Inflammatory macrophage (primary cell): ENCODE data around the gene ELFN2.
"Not testable (repeated sequence)": the region's sequence is repeated elsewhere in the genome, so short reads cannot be mapped to it uniquely, and the experiment has no call there.

Source experiments
- DNase-seq, 2 donors: peaks; one replicate each; pipeline ENCODE4 v3.0.0-alpha.2; 2020 to 2022
- total RNA-seq, 18 experiments: gene quantifications; one replicate each; lab custom pipeline; 2026; ENCODE audit warnings: mixed read lengths in 6 of 18, inconsistent platforms in 2 of 18; lab: John Stamatoyannopoulos, UW

The ELFN2 gene, protein sequence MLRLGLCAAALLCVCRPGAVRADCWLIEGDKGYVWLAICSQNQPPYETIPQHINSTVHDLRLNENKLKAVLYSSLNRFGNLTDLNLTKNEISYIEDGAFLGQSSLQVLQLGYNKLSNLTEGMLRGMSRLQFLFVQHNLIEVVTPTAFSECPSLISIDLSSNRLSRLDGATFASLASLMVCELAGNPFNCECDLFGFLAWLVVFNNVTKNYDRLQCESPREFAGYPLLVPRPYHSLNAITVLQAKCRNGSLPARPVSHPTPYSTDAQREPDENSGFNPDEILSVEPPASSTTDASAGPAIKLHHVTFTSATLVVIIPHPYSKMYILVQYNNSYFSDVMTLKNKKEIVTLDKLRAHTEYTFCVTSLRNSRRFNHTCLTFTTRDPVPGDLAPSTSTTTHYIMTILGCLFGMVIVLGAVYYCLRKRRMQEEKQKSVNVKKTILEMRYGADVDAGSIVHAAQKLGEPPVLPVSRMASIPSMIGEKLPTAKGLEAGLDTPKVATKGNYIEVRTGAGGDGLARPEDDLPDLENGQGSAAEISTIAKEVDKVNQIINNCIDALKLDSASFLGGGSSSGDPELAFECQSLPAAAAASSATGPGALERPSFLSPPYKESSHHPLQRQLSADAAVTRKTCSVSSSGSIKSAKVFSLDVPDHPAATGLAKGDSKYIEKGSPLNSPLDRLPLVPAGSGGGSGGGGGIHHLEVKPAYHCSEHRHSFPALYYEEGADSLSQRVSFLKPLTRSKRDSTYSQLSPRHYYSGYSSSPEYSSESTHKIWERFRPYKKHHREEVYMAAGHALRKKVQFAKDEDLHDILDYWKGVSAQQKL
- total RNA-seq = 0 to 0.57 (median 0.02) reads per million in 18 experiments

DNA sequence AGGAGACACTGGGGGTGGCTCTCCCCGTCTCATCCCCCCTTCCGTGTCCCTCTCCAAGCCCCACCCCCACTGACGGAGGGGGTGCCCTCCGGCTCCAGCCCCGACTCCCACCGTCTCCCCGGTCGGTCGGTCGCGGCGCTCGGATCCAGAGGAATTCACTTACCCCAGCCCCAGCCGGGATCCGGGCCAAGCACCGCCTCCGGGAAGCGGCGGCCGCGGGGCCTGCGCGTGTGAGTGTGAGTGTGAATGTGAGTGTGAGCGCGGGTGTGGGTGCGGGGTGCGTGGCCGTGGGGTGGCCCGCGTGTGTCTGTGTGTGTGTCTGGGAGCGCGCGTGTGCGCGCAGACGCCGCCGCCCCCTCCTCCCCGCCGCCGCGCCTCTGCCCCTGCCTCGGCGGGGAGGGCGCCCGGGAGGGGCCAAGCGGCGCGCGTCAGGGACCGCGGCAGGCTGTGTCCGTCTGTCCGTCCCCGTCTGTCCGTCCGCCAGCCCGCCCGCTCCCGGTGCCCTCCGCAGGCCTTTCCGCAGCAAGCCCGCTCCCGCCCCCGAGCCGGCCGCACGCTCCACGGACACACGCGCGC is at the start of gene ELFN2:
Gene ELFN2 (minus strand): TSS at position 345 of the 576 bp plus-strand sequence. CDS start 51,945 bp downstream, outside the sequence.
- no peak for DNase-seq

DNA sequence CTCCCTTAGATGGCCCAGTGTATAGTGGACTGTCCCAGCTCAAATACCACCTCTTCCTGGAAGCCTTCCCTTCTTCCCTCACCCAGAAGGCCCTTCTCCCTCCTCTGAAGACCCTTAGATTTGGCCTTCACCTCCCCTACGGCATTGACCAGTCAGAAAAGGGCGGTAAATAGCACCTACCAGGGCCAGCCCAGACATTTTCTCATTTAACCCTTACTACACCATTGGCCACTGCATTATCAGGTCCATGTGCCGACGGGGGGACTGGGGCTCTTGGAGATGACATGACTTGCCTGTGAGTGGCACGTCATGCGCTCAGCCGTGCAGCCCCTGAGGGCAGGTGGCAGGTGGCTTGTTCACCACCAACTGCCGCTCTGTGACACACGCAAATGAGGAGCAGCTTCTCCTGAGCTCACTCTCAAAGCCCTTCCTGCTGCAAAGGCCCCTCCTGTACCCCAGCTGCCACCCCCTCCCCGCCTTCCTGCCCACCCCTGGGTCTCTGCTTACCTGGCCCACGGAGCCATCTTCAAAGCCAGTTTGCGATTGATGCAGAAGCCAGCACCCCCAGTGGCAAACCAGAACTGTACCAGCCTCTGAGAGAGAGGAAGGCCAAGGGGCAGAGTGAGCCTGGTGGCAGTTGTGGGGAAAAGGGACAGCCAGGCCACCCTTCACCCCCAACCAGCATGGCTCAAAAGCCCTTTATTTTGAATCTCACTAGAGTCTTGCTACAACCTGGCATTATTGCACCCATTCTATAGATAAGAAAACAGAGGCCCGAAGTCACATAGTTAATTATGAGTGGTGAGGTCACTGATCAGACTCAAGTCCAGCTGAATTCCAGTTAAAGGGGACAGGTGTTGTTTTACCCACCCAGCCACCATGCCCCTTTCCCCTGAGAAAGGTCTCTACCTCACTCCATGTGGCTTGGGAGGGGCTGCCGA is 49.4 kb upstream of the ELFN2 start:
- DNase-seq = no peak

DNA sequence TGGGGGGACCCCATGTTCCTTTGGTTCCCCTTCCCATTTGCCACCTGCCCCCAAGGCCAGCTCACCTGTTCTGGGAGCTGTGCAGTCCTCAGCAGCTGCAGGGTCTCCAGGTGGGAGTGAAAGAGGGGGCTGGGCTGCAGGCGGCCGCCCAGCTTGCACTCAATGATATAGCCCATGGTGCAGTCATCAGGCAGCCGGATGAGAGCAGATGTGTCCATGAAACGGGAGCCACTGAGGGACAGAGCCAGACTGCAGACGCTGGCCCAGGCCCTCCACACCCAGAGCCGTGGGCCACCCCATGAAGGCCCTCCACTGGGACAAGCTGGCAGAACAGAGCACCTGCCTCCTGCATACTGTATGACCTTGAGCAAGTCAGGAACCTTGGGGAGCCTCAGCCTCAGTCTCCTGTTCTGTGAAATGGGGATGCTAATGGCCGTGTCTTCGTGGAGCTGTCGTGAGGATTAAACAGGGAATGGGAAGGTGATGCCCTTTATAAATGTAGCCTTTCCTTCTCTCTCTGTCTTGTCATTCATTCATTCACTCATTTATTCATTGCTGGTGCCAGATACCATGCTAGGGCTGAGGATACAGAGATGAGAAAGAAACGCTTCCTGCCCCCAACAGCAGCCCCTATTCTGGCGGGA is 47.3 kb upstream of the ELFN2 start:
- DNase-seq = no peak

DNA sequence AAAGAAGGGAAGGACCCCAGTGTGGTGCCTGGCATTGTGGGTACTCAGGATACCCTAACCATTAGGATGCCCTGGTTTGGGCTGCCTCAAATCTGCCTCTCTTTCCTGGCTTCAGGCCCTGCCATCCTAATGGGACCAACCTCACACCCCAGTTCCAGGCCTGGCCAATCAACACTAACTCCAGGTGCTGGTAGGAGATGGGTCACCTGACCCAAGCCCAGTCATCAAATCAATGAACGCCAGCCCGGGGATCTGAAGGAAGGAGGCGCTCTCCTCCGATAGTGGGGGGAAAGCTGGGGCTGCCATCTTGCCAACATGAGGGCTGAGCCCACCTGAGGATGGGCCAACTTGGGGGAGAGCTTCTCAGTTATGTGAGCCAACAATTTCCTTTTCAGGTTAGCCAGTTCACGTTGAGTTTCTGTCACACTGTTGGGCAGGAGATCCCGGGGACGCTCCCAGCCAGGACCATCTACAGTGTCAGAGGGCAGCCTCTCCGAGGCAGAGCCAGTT is 46.2 kb upstream of the ELFN2 start:
- no peak for DNase-seq

DNA sequence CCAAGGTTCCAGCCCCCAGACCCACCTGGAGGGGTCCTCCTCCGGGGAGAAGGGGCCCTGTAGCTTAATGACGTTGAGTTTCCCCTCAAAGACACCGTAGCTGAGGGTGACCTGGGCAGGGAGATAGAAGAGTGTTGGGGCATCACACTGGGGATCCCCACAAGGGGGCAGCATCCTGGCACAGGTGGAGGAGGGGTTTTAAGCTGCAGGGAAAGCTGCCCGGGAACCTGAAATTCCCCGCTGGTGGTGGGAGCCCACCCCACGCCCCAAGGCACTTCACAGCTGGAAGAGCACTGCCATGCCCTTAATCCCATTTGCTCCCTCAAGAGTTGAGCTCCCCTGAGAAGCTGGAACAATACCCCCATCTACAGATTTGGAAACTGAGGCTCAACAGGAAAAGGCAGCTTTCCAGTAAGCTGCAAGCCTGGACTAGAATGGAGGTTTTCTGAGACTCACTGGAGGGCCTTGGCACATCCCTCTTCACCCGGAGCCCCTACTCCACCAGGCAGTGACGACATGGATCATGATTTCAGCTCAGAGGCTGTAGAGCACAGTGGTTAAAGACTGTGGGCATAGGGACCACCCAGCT is 45.2 kb upstream of the ELFN2 start:
- peak; percentile 15 to 27 for DNase-seq

DNA sequence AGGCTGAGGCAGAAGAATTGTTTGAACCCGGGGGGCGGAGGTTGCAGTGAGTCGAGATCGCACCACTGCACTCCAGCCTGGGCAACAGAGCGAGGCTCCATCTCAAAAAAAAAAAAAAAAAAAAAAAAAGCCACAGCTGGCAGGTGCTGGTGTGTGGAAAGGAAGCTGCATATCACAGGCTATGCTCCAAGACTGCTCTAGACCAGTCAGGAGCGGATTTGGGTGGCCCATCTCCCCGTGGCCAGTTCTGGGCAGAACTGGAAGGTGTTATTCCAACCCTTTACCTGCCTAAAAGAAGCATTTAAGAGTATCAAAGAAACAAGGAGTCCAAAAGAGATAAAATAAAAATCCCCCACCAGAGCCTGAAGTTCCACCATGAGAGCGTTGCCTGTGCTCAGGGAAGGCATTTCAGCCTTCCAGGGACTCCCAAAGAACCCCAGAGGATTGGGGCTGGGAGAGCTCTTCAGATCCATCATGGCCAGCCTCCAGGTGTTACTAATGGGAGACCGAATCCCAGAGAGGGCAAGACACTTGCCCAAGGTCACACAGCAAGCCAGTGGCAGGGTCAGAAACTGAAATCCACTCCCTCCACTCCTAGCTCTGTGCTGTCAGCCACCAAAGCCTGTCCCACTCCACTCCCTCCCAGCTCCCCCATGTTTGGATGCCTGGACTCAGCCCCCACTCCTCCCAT is 44.6 kb upstream of the ELFN2 start:
- DNase-seq = no peak

DNA sequence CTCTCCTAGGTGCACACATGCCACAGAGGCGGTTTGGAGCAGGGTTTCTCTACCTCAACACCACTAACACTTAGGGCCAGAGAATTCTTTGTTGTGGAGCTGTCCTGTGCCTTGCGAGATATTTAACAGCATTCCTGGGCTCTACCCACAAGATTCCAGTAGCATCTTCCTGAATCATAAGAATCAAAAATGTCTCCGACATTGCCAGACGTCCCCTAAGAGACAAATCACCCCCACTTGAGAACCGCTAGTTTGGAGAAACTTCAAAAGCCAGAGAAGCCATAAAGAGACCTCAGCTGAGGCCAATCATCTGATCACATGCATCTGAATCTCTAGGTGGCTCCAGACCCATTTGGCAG is 42.8 kb upstream of the ELFN2 start:
- no peak for DNase-seq

DNA sequence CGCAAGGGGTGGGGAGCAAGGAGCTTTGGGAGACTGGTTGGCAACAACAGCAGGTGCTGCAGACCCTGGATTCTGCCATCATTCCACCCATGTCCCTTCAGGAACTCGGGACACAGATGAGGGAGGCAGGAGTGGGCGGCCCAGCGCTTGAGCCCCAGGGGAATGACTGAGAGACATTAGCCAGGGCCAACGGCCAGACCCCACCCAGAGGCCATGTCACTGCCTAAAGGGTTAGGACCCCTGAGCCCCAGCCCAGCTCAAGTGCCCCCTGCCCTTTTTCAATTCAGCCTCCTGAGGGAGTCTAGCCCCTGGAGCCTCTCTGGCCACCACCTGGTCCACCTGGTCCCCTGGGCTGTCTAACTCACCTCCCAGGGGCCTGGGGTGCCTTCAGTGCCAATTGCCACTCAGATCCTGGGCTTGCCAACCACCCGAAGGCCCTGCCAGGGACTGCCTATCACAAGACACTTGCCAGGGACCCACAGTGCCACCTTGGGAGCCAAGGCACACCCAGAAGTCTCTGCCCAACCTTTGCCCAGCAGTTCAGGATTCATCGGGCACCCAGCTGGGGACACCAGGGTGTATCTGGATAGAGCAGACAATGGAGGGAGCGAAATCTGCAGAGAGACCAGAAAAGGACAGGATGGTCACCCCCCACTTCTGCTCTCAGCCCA is 42.3 kb upstream of the ELFN2 start:
- no peak for DNase-seq

DNA sequence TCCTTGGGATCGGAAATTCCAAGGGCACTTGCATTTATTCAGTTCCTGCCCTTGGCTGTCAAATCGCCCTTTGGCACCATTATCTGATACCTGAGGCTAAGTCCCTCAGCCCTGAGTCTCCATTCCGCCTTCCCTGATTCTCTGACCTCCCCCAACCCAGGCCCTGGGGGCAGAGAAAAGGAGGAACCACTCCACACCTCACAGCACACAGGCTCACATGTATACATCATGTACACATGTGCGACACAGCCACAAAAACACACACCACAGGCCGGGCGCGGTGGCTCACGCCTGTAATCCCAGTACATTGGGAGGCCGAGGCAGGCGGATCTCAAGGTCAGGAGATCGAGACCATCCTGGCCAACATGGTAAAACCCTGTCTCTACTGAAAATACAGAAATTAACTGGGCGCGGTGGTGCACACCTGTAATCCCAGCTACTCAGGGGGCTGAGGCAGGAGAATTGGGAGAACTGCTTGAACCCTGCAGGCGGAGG is 41.0 kb upstream of the ELFN2 start:
- not testable (repeated sequence) for DNase-seq

DNA sequence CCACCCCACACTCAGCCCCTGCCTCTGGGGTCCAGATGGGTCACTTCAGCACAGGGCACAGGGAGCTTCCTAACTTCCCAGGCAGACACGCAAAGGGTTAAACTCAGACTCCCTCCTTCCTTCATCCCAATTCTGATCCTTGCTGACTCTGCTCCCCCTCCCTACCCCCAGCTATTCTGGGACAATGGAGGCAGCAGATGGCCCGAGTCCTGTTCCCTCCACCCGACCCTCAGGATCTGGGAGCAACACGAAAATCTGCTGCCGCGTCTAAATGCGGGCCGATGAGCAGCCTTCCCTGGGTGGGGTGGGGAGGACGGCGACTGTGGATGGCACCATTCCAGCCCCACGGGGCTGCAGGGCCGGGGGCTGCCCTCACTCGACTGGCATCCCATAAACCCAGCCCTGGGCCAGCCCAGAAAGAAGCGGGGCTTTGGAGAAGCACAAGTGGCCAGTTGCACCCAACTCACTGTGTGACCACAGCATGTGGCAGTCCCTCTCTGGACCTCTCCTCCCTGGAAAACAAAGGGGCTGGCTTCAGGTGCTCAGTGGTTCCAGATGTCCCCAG is 40.2 kb upstream of the ELFN2 start:
- DNase-seq = no peak

DNA sequence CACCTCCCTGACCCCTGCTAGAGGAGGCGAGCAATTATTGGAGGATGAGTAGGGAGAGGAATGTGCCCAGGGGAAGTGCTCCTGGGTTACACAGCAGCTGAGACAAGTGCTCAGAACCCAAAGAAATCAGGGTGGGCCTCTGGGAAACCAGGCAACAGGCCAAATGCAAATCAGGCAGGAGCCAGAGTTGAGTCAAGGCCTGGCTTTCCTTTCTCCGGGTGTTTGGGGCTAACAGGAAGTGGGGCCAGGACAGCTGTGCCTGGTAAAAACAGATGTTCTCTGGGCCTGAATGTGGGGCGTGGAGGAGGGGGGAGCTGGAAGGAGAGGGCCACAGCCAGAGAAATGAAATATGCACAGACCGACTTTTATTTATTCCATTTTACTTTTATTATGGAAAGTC is 36.9 kb upstream of the ELFN2 start:
- DNase-seq = no peak

DNA sequence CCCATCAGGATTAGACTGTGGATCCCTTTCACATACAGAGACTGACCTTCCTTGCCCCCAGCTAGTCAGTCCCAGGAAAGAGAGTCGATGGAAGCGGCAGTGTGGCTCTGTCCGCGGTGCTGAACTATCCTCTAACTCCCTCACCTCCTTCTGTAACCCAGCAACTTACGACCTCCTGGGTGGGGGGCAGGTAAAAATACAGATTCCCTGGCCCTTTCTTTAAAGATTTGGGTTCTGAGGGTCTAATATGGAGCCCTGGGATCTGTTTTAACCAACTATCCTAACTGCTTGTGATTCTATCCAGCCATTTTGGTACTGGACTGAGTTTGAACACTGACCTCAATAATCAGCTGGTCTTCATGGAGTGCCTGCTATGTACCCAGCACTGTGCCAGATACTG is 35.7 kb upstream of the ELFN2 start:
- DNase-seq = peak in 1 of 2 donors; percentile 18

DNA sequence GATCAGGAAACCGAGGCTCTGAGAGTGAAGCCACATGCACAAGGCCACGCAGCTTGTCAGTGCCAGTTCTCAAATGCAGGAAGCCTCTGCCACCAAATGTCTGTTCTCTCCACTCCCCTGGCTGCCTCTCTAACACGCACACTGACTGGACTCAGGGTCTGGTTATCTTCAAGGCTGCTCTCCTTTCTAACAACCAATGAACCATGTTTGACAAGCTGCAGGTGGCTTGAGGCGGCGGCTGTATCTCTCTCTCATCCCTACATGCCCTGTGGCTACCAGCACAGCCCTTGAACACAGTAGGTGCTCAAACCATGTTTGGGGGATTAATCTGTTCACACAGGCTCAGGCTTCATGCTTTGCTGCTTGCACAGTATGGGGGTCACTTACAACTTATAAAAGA is 35.2 kb upstream of the ELFN2 start:
- no peak for DNase-seq

DNA sequence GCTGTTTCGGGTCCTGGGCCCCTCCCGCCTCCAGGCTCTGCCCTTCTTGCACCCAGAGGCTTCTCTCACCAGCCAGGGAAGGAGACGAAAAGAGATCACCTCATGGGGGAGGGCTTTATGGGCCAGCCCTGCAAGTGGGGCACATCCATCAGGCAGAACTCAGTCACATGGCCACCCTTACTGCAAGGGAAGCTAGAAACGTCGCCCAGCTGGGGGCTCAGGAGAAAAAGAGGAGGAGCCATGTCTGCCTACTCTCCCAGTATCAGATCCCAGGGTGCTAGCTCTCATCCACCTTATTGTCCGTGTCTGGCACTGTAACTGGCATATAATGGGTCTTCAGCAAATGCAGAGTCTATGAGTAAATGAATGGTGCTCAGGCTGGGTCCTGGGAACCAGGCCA is 34.7 kb upstream of the ELFN2 start:
- no peak for DNase-seq

DNA sequence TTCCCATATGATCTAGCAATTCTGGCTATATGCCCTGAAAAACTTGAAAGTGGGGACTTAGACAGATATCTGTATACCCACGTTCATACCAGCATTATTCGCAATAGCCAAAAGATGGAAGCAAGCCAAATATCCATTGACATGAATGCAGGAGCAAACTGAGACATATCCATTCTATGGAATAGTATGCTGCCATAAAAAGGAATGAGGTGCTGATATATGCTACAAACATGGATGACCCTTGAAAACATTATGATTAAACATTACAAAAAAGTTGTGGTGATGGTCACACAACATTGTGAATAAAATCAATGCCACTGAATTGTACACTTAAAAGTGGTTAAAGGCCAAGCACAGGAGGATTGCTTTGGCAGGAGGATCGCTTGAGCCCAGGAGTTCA is 33.4 kb upstream of the ELFN2 start:
- no peak for DNase-seq

DNA sequence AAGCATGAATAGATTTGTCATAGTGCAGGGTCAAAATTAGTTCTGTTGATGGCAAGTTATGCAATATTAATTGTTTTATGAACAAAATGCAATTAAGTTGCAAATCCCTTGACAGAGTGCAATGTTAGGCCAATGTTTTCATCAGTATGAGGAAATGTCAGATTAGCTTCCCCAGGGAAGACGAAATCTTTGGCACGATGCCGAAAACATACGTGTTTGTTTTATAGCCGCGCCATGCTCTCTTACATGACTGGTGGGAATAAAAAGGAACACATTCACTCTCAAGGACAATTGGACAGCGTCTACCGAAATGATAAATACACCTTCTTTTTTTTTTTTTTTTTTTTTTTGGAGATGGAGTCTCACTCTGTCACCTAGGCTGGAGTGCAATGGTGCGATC is 31.9 kb upstream of the ELFN2 start:
- no peak for DNase-seq

DNA sequence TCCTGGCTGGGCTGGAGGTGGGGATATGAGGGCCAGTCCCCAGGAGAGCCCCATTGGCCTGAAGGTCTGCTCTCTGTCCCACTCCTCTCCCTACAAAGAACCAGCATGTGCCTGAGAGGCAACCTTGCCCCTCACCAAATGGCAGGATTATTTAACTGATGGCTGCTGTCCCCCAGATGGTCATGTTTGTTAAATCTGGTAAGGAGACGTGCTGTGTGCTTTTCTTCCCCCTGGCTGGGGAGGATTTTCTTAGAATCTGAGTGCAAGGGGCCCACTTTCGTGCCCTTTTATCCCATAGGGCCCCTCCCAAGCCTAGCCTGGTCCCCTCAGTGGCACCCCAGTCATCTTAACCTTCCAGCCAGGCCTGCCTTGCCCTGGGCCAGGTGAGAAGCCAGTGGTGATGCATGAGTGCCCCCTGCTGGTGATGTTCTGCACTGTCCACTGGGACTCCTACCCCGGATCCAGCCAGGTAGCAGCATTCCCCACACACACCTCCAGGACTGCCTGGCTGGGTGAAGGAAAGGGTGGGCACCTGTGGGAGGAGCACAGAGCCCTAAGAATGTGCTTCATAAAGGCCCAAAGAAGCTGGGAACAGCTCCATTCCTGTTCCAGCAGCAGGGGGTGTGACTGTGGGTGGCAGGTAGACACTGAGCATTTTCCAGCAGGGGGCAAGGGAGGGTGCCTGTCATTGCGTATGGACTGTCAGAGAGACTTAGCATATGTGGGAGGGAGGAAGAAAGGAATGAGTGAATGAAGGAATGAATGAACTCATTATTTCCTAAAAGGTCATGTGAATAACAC is 30.0 kb upstream of the ELFN2 start:
- DNase-seq = peak; percentile 54 to 69

DNA sequence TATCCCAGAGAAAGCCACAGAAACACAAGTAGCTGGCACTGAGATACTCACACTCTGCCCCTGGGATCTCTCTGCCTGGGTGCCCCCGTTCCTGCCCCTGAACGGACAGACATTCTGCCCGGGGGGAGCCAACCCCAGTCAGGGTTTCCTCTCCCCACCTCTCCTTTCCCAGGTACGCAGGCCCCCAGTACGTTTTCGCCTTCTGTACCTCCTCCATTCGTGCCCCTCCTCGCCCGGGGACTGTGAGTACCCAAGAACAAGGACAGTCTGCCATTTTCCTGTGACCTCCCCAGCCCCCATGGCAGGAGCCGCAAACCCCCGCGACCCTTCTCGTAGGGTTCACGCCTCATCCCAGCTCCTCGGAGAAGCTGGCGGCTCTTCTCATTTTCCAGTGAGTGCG is 29.1 kb upstream of the ELFN2 start:
- no peak for DNase-seq

DNA sequence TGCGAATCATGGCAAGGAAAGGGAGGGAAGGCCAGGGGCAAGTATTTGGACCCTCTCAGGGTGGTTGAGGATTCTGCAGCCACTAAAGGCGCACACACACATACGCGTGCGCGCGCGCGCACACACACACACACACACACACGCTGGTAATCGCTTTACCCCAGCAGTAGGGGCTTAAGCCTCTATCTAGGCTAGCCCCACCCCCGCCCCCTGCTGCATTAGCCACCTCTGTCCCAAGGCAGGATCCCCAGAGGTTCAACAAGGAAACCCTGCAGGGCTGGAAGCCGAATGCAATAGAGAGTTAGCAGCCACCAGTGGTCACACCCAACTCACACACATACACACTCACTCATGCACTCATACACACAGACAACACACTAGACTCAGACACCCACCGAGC is 28.6 kb upstream of the ELFN2 start:
- no peak for DNase-seq
